ENCODE data around the gene SSBP3. TPM values are rescaled to one million over a fixed set of nuclear protein-coding genes. Genes with fewer than 3 reads are reported as not detected.

The SSBP3 gene
- total and polyA plus RNA-seq, 2 of the 13 experiments (the other 11 are each of a cell fraction or from before 2014, with no cell fraction given) = 8.5 to 17.6 TPM

- peak; percentile 46; the same call in 1 of the 2 replicates for TF ChIP-seq ERF (CRISPR knock-in tag; IDR thresholded peaks at IDR 0.05)
- peak; percentile 23; the same call in 1 of the 2 replicates for TF ChIP-seq ETV5 (CRISPR knock-in tag; IDR thresholded peaks at IDR 0.05; ENCODE audit: borderline replicate concordance)
- no peak for TF ChIP-seq PRMT3 (CRISPR knock-in tag; IDR thresholded peaks at IDR 0.05; ENCODE audit: borderline replicate concordance, low read depth)
- TF ChIP-seq, protein P1, sequence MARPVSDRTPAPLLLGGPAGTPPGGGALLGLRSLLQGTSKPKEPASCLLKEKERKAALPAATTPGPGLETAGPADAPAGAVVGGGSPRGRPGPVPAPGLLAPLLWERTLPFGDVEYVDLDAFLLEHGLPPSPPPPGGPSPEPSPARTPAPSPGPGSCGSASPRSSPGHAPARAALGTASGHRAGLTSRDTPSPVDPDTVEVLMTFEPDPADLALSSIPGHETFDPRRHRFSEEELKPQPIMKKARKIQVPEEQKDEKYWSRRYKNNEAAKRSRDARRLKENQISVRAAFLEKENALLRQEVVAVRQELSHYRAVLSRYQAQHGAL (CRISPR knock-in tag; IDR thresholded peaks at IDR 0.05; ENCODE audit: not compliant biosample characterization) = no peak
- peak; percentile 61 for TF ChIP-seq ARID5B (CRISPR knock-in tag; IDR thresholded peaks at IDR 0.05)
- TF ChIP-seq UBTF (CRISPR knock-in tag; IDR thresholded peaks at IDR 0.05) = peak; percentile 27; the same call in 1 of the 2 replicates
- TF ChIP-seq RCOR2 (CRISPR knock-in tag; IDR thresholded peaks at IDR 0.05) = 0 out of 2 replicates have a peak, but pooled peaks have one; percentile 21
- TF ChIP-seq ZBTB42 (CRISPR knock-in tag; IDR thresholded peaks at IDR 0.05) = no peak
- peak; percentile 39; the same call in 1 of the 2 replicates for TF ChIP-seq SAP130 (CRISPR knock-in tag; IDR thresholded peaks at IDR 0.05; ENCODE audit: low read depth)
- TF ChIP-seq SOX5 (CRISPR knock-in tag; IDR thresholded peaks at IDR 0.05; ENCODE audit: borderline replicate concordance) = peak; percentile 80
- TF ChIP-seq KLF16 (CRISPR knock-in tag; IDR thresholded peaks at IDR 0.05) = 0 out of 4 replicates have a peak, but pooled peaks of 1 of the 2 experiments have one; percentile 21
- TF ChIP-seq NR2F6 (IDR thresholded peaks at IDR 0.05) = no peak
- TF ChIP-seq NR2F6 (CRISPR knock-in tag; IDR thresholded peaks at IDR 0.05) = 0 out of 2 replicates have a peak, but pooled peaks have one; percentile 27
- no peak for TF ChIP-seq ZNF605 (CRISPR knock-in tag; IDR thresholded peaks at IDR 0.05)
- TF ChIP-seq MXI1 (IDR thresholded peaks at IDR 0.05; ENCODE audit: borderline replicate concordance, low read depth, low read length) = peak; percentile 21; the same call in 1 of the 3 replicates
- TF ChIP-seq TFDP1 (CRISPR knock-in tag; IDR thresholded peaks at IDR 0.05; ENCODE audit: borderline replicate concordance) = peak; percentile 50; the same call in 1 of the 2 replicates
- TF ChIP-seq KLF9 (CRISPR knock-in tag; IDR thresholded peaks at IDR 0.05; ENCODE audit: low read depth) = no peak
- peak; percentile 64 for TF ChIP-seq SP5 (CRISPR knock-in tag; IDR thresholded peaks at IDR 0.05; ENCODE audit: borderline replicate concordance, low read depth)
- TF ChIP-seq, protein P2, sequence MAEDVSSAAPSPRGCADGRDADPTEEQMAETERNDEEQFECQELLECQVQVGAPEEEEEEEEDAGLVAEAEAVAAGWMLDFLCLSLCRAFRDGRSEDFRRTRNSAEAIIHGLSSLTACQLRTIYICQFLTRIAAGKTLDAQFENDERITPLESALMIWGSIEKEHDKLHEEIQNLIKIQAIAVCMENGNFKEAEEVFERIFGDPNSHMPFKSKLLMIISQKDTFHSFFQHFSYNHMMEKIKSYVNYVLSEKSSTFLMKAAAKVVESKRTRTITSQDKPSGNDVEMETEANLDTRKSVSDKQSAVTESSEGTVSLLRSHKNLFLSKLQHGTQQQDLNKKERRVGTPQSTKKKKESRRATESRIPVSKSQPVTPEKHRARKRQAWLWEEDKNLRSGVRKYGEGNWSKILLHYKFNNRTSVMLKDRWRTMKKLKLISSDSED (CRISPR knock-in tag; IDR thresholded peaks at IDR 0.05) = 0 out of 2 replicates have a peak, but pooled peaks have one; percentile 25
- no peak for TF ChIP-seq SOX13 (IDR thresholded peaks at IDR 0.05)
- peak in 1 of 2 experiments; percentile 90; a peak in 2 of 4 replicates for TF ChIP-seq SOX13 (CRISPR knock-in tag; conservative IDR thresholded peaks at IDR 0.05 in 1 of 2, IDR thresholded peaks at IDR 0.05 in 1 of 2)
- TF ChIP-seq RXRA (CRISPR knock-in tag; IDR thresholded peaks at IDR 0.05) = peak; percentile 26; the same call in 1 of the 2 replicates
Observed at GRCh38 chr1:54354899-54355298, 51.3 kb downstream of the SSBP3 start (continued).
